Upper lobe of left lung (tissue), 4 donors: Measurements from ENCODE around the gene APBA1.

ENCODE experiments used
- CTCF ChIP-seq, 6 experiments: fragments of 450-650 bp in 4 of 6; fragments of 200-600 bp in 2 of 6; sonication (generic) in 2 of 6; IDR thresholded peaks; one replicate each; pipeline ENCODE4 v1.5.1; 2016 to 2019; ENCODE audit warnings: antibody characterized with exemption in 6 of 6
- EP300 ChIP-seq, 4 donors: sonication (generic); formaldehyde crosslinking; IDR thresholded peaks; one replicate each; pipeline ENCODE4 v1.5.1; 2017; ENCODE audit warnings: antibody characterized with exemption in 4 of 4, control low read depth in 2 of 4
- POLR2A ChIP-seq, 4 donors: fragments of 450-650 bp; IDR thresholded peaks; one replicate each; pipeline ENCODE4 v1.5.1; 2016 to 2017; ENCODE audit warnings: antibody characterized with exemption in 4 of 4, mild to moderate bottlenecking in 2 of 4

GRCh38 chr9:69400470-69400869 lies 271.7 kb downstream of the APBA1 start:
- TF ChIP-seq CTCF (IDR thresholded peaks at IDR 0.05) (no peak), POLR2A (IDR thresholded peaks at IDR 0.05) (no peak), EP300 (IDR thresholded peaks at IDR 0.05) (no peak)
